Body of pancreas (tissue), 4 donors: ENCODE data around the gene THUMPD3.

Source experiments
- CTCF ChIP-seq, 7 experiments: fragments of 450-650 bp in 4 of 7; fragments of 200-600 bp in 3 of 7; sonication (generic) in 3 of 7; IDR thresholded peaks; one replicate each; pipeline ENCODE4 v1.5.1; 2016 to 2019; ENCODE audit warnings: antibody characterized with exemption in 7 of 7
- POLR2A ChIP-seq, 3 donors: fragments of 450-650 bp; IDR thresholded peaks; one replicate each; pipeline ENCODE4 v1.6.1; 2016; ENCODE audit warnings: antibody characterized with exemption in 3 of 3, mild to moderate bottlenecking in 2 of 3

DNA sequence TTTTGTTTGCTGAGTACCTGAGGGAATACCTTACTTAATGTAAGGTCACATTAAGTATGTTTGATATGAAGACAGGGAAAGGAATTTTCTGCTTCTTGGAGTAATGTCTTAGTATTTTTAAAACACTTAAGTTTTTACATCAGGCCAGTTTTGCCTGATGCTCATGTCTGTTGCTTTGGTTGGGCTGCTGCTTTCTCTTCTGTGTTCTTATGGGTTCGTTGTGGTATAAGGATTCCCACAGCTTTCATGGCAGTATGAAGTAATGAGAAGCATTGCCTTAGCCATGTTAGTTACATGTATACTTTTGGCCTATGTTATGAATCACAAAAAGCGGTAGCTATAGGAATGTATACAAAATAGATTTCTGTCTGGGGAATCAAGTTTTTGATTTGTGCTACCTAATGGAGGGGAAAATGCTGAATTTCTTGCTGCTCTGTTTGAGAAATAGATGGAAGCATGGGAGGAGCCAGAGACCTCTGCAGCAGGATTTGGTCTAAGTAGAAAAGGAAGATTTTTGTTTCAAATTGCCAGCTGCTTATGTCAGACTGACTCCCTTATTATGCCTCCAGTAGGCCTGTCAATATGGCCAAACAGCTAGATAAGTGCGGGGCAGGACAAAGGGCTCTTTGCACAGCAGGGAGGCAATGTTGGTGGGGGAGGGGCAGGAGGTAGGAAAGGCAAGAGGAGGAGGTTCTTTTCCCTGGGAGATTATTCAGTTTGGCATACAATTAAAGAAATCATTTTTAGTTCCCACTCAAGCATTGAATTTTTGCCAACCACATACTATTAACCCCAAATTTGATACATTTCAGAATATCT, 39.8 kb downstream of the THUMPD3 start:
- TF ChIP-seq POLR2A (IDR thresholded peaks at IDR 0.05) (no peak), CTCF (IDR thresholded peaks at IDR 0.05) (no peak)
